ENCODE measurements around the gene COA5. TPM values are rescaled to one million over a fixed set of nuclear protein-coding genes. Genes with fewer than 3 reads are reported as not detected.

Gene COA5
- total and polyA plus RNA-seq, 7 experiments from 2014 or later, result 23.8 to 55.2 (median 29.2) TPM

DNA sequence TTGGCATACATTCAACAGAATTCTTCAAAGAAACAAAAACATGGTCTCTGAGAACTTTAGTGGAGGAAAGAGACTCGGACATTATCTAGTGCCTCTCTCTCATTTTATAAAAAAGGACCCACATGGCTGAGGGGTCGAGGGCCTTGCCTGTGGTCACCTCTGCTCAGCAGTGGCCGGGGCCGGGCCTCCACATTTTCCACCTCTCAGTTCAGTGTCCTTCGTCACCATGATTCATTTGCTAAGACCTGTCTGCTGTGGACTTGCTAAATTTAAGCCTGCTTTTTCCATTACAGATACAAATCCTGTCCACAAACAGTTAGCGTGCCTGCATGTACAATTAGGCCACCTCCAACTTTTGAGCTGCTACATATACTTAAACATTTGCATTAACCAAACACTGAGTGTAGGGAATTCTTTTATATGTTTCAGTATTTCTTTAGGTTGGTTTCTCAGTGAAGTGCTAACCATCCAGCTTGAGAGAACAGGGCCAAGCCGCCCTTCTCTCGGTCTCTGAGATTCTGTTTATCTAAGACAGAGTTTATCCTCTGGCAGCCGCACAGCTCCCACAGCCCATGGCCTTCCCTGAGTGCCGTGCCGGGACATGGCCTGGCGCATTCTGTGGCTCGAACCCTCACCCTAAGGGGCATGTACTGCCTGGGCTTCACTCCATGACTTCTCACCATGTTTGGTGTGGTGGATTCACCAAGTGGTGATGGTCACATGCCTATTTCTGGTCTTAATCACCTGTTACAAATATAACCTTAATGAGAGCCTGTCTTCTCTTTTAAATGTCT, 46.2 kb downstream of the COA5 start:
- ChIA-PET CTCF (no interaction called here), POLR2A (no interaction called here)
- Histone ChIP-seq H3K27me3 (ENCODE audit: control insufficient read depth in 2 of 2, insufficient read depth in 2 of 2, low read length in 2 of 2) (no peaks in the 10 kb centered on the region), H3K27ac (ENCODE audit: low read depth, low read length) (no peak overlapping the region), H3K4me1 (ENCODE audit: control insufficient read depth in 2 of 2, insufficient read depth in 2 of 2, low read length in 2 of 2) (no peaks in the 10 kb centered on the region), H3K4me3 (ENCODE audit: low read length) (no peak overlapping the region), H3K36me3 (ENCODE audit: control insufficient read depth in 2 of 3, insufficient read depth in 3 of 3, low read length in 3 of 3) (peaks cover 20 to 91% (median 36%) of the 10 kb centered on the region in 3 experiments), H3K9me3 (ENCODE audit: control insufficient read depth in 2 of 3, low read length in 3 of 3) (no peaks in the 10 kb centered on the region)
- intact Hi-C loops (cut with micrococcal nuclease), result no loop called here
- H3K36me3 Mint-ChIP-seq, result peaks cover 14 to 54% (median 33%) of the 10 kb centered on the region in 5 donors
- H3K4me1 Mint-ChIP-seq, result peaks cover 6 to 55% (median 16%) of the 10 kb centered on the region in 7 donors
- no peaks in the 10 kb centered on the region for H3K9me3 Mint-ChIP-seq
- peak overlapping the region in 4 of 9 donors; percentile 21 to 87 (median 72) for H3K27ac Mint-ChIP-seq
- H3K27me3 Mint-ChIP-seq, result no peaks in the 10 kb centered on the region
- no peak overlapping the region for H3K4me3 Mint-ChIP-seq
- ATAC-seq (no peak), DNase-seq (no peak)

DNA sequence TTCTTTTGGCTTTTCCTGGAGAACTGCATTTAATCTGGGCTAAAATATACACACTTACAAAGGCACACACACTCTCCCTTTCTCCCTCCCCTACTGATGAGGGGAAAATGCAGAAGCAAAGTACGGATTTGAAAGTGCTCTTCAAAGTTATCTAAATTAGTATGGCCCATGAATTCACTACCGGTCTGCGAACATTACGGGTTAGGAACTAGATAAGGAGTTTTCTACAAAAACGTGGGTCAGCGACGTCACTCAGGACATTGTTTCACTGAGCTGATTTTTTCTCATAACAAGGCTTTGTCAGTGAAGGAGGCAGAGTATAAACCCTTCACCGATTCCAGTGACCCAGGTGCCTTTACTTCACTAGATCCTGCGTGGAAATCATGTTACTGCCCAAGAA, 47.3 kb downstream of the COA5 start:
- ChIA-PET POLR2A (no interaction called here), CTCF (no interaction called here)
- Mint-ChIP-seq H3K27me3 (no peaks in the 10 kb centered on the region), H3K4me1 (peaks cover 6 to 59% (median 21%) of the 10 kb centered on the region in 7 donors), H3K27ac (peak overlapping the region in 8 of 9 donors; percentile 9 to 81 (median 52)), H3K9me3 (no peaks in the 10 kb centered on the region), H3K36me3 (peaks cover 4 to 47% (median 30%) of the 10 kb centered on the region in 5 donors), H3K4me3 (no peak overlapping the region)
- DNase-seq (no peak), ATAC-seq (no peak)
- Histone ChIP-seq H3K9me3 (ENCODE audit: control insufficient read depth in 2 of 3, low read length in 3 of 3) (no peaks in the 10 kb centered on the region), H3K36me3 (ENCODE audit: control insufficient read depth in 2 of 3, insufficient read depth in 3 of 3, low read length in 3 of 3) (peaks cover 22 to 87% (median 28%) of the 10 kb centered on the region in 3 experiments), H3K27me3 (ENCODE audit: control insufficient read depth in 2 of 2, insufficient read depth in 2 of 2, low read length in 2 of 2) (no peaks in the 10 kb centered on the region), H3K4me1 (ENCODE audit: control insufficient read depth in 2 of 2, insufficient read depth in 2 of 2, low read length in 2 of 2) (no peaks in the 10 kb centered on the region), H3K27ac (ENCODE audit: low read depth, low read length) (no peak overlapping the region), H3K4me3 (ENCODE audit: low read length) (no peak overlapping the region)
- intact Hi-C loops (cut with micrococcal nuclease), result no loop called here

- POLR2A ChIA-PET, result no interaction called here
- Histone ChIP-seq H3K4me1 (ENCODE audit: control insufficient read depth in 2 of 2, insufficient read depth in 2 of 2, low read length in 2 of 2) (no peaks in the 10 kb centered on the region), H3K4me3 (ENCODE audit: low read length) (no peak overlapping the region), H3K9me3 (ENCODE audit: control insufficient read depth in 2 of 3, low read length in 3 of 3) (no peaks in the 10 kb centered on the region), H3K27me3 (ENCODE audit: control insufficient read depth in 2 of 2, insufficient read depth in 2 of 2, low read length in 2 of 2) (no peaks in the 10 kb centered on the region), H3K36me3 (ENCODE audit: control insufficient read depth in 2 of 3, insufficient read depth in 3 of 3, low read length in 3 of 3) (peaks cover 24 to 87% (median 27%) of the 10 kb centered on the region in 3 experiments), H3K27ac (ENCODE audit: low read depth, low read length) (peak overlapping the region; percentile 19)
- peaks cover 7 to 49% (median 34%) of the 10 kb centered on the region in 5 donors for H3K36me3 Mint-ChIP-seq
- intact Hi-C loops (cut with micrococcal nuclease), result no loop called here
- no peak for ATAC-seq
- H3K9me3 Mint-ChIP-seq, result no peaks in the 10 kb centered on the region
- no peak for DNase-seq
- peaks cover 8 to 63% (median 26%) of the 10 kb centered on the region in 7 donors for H3K4me1 Mint-ChIP-seq
- H3K4me3 Mint-ChIP-seq, result peak overlapping the region in 1 of 10 donors; percentile 57
- H3K27ac Mint-ChIP-seq, result peak overlapping the region; percentile 54 to 91 (median 70)
- no peaks in the 10 kb centered on the region for H3K27me3 Mint-ChIP-seq
- CTCF ChIA-PET, result no interaction called here
Measured at GRCh38 chr2:98560256-98560771, 48.0 kb downstream of the COA5 start.

DNA sequence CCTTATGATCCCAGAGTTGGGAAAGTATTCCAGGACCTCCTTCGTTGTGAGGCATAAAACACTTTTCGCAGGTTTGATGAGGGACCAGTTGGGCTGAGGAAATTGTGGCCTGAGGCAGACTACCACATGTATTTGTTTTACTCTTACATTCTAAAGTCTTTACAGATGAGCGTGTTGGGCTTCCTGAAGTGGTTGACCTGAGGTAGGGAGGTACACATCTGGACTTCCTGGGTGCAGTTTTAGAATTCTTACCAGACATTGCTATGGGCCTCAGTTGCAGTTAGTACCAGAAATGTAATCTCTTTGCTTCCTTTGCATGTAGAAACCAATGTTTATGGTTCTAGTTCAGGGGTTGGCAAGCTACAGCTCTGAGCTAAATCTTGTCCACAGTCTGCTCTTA, 48.7 kb downstream of the COA5 start:
- peak overlapping the region in 1 of 10 donors; percentile 57 for H3K4me3 Mint-ChIP-seq
- no peaks in the 10 kb centered on the region for H3K9me3 Mint-ChIP-seq
- Histone ChIP-seq H3K4me3 (ENCODE audit: low read length) (no peak overlapping the region), H3K9me3 (ENCODE audit: control insufficient read depth in 2 of 3, low read length in 3 of 3) (no peaks in the 10 kb centered on the region), H3K27ac (ENCODE audit: low read depth, low read length) (peak overlapping the region; percentile 19), H3K4me1 (ENCODE audit: control insufficient read depth in 2 of 2, insufficient read depth in 2 of 2, low read length in 2 of 2) (no peaks in the 10 kb centered on the region), H3K27me3 (ENCODE audit: control insufficient read depth in 2 of 2, insufficient read depth in 2 of 2, low read length in 2 of 2) (no peaks in the 10 kb centered on the region), H3K36me3 (ENCODE audit: control insufficient read depth in 2 of 3, insufficient read depth in 3 of 3, low read length in 3 of 3) (peaks cover 20 to 87% (median 32%) of the 10 kb centered on the region in 3 experiments)
- CTCF ChIA-PET, result no interaction called here
- peaks cover 7 to 51% (median 37%) of the 10 kb centered on the region in 5 donors for H3K36me3 Mint-ChIP-seq
- H3K27ac Mint-ChIP-seq, result peak overlapping the region; percentile 54 to 91 (median 65)
- no peak for DNase-seq
- POLR2A ChIA-PET, result no interaction called here
- H3K27me3 Mint-ChIP-seq, result no peaks in the 10 kb centered on the region
- ATAC-seq, result no peak
- H3K4me1 Mint-ChIP-seq, result peaks cover 9 to 70% (median 31%) of the 10 kb centered on the region in 7 donors
- intact Hi-C loops (cut with micrococcal nuclease), result no loop called here

DNA sequence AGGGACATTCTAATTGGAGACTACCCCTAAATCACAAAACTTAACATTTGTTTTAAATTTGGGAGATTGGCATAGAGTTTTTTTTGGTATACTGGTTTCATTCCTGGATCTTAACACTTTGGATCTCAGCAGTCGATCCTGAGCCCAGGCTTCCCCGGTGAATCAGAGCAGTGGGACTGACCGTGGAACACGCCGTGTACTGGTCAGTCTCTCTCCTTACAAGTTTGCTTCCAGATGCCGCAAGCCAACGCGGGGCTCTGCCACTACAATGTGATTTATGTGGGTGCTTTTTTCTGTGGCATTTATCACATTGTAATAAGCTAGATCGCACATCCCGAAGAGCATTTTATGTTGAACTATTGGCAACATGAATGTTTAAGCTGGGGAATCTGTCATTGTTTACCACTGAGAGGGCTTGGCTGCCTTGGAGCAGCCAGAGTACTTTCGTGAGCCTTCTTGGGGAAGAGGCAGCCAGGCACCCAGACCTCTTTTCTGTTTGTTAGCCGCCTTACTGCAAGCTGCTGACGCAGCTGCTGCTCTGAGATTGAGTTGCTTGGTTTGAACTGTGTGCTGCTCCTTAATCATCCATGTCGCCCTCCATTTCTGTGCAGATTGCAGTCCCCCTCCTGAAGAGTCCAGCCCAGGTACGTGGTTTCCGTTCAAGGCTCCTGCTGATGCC, 49.3 kb downstream of the COA5 start:
- Histone ChIP-seq H3K9me3 (ENCODE audit: control insufficient read depth in 2 of 3, low read length in 3 of 3) (no peaks in the 10 kb centered on the region), H3K4me3 (ENCODE audit: low read length) (no peak overlapping the region), H3K27me3 (ENCODE audit: control insufficient read depth in 2 of 2, insufficient read depth in 2 of 2, low read length in 2 of 2) (no peaks in the 10 kb centered on the region), H3K27ac (ENCODE audit: low read depth, low read length) (peak overlapping the region; percentile 46), H3K4me1 (ENCODE audit: control insufficient read depth in 2 of 2, insufficient read depth in 2 of 2, low read length in 2 of 2) (no peaks in the 10 kb centered on the region), H3K36me3 (ENCODE audit: control insufficient read depth in 2 of 3, insufficient read depth in 3 of 3, low read length in 3 of 3) (peaks cover 18 to 87% (median 36%) of the 10 kb centered on the region in 3 experiments)
- ChIA-PET CTCF (interaction anchor here (2.5 kb wide), 1 partner anchor 146 kb away, joined by 8 read pairs; no protein-coding TSS in a partner anchor), POLR2A (no interaction called here)
- Mint-ChIP-seq H3K4me1 (peaks cover 10 to 68% (median 31%) of the 10 kb centered on the region in 7 donors), H3K27ac (peak overlapping the region; percentile 34 to 91 (median 77)), H3K4me3 (peak overlapping the region in 1 of 10 donors; percentile 57), H3K36me3 (peaks cover 8 to 53% (median 37%) of the 10 kb centered on the region in 5 donors), H3K9me3 (no peaks in the 10 kb centered on the region), H3K27me3 (no peaks in the 10 kb centered on the region)
- DNase-seq (no peak), ATAC-seq (no peak)
- intact Hi-C loops (cut with micrococcal nuclease), result no loop called here

DNA sequence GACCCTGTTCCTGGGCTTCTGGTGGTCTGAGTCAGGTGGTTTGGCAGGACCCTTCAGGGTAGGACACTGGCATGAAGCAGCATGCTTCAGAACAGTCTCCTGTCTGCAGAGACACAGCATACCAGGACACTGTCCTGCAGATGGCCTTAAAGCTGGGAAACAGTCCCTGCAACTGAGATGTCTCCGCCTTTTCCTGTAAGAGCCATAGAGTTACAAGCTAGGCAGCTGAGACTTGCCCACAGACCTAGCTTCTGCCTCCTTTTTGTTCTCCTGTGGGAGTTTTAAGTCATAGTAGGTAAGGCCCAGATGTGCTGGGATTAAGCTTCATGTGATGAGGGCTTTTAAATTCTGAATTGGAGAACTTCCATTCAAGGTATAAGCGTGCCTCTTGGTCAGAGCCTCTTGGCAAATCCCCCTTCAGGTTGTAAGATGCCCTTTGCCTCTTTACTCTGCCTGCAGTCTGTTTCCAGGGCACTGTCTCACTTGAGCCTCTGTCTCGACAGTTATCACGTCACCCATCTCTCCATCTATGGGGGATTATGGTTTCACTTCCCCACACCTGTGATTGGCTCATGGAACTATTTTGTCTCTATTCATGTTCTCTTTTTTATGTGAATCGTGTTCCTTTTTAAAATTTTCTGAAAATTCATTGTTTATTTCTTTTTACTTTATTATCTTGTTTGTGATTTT, 51.8 kb downstream of the COA5 start:
- Histone ChIP-seq H3K4me3 (ENCODE audit: low read length) (no peak overlapping the region), H3K9me3 (ENCODE audit: control insufficient read depth in 2 of 3, low read length in 3 of 3) (no peaks in the 10 kb centered on the region), H3K27ac (ENCODE audit: low read depth, low read length) (peak overlapping the region; percentile 35), H3K27me3 (ENCODE audit: control insufficient read depth in 2 of 2, insufficient read depth in 2 of 2, low read length in 2 of 2) (no peaks in the 10 kb centered on the region), H3K4me1 (ENCODE audit: control insufficient read depth in 2 of 2, insufficient read depth in 2 of 2, low read length in 2 of 2) (no peaks in the 10 kb centered on the region), H3K36me3 (ENCODE audit: control insufficient read depth in 2 of 3, insufficient read depth in 3 of 3, low read length in 3 of 3) (peaks cover 18 to 90% (median 38%) of the 10 kb centered on the region in 3 experiments)
- Mint-ChIP-seq H3K9me3 (no peaks in the 10 kb centered on the region), H3K36me3 (peaks cover 16 to 68% (median 43%) of the 10 kb centered on the region in 5 donors), H3K27ac (peak overlapping the region; percentile 13 to 90 (median 81)), H3K27me3 (no peaks in the 10 kb centered on the region), H3K4me3 (peak overlapping the region in 1 of 10 donors; percentile 14), H3K4me1 (peaks cover 19 to 75% (median 38%) of the 10 kb centered on the region in 7 donors)
- intact Hi-C loops (cut with micrococcal nuclease), result no loop called here
- CTCF ChIA-PET, result interaction anchor here (0.5 to 2.5 kb wide), 3 partner anchors 14 to 144 kb away, joined by 3 to 8 read pairs (median 3); no protein-coding TSS in a partner anchor
- DNase-seq (no peak), ATAC-seq (peak; percentile 46)
- POLR2A ChIA-PET, result interaction anchor here (1.0 kb wide), 1 partner anchor 14 kb away, joined by 3 read pairs; no protein-coding TSS in a partner anchor
